Measurements from ENCODE around the gene PFDN5. TPM values are rescaled to one million over a fixed set of nuclear protein-coding genes. Genes with fewer than 3 reads are reported as not detected.
A peak's percentile ranks its signal among the peaks of the same experiment; 100 is the strongest.
"Not testable (repeated sequence)": the region's sequence is repeated elsewhere in the genome, so short reads cannot be mapped to it uniquely, and the experiment has no call there.

Gene PFDN5
- total RNA-seq, 1 donor from 2014 or later = 444 TPM

DNA sequence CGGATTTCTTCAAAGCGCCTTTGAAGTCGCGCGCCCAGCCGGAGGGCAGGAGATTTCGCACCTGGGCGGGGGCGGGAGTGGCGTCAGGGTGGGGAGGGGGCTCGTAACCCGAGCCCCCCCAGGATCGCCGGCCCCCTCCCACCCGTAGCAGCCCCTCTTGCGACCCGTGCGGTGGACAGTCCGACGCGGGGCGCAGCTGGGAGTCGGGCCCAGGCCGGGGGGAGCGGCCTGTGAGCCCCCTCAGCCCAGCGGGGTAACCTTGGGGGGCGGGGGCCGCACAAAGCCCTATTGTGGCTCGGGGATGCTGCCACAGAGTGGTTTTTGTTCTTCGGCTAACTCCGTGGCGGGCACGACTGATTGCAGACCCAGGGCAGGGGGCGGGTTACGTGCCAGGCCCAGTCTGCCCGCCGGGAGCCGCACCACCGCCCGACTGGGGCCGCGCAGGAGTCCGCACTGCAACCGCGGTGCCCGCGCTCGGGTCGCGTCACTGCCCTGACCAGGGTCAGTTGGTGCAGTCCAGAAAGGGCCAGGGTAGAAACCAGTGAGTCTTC lies 30.2 kb downstream of the PFDN5 start:
- H3K4me1 Mint-ChIP-seq (ENCODE audit: unreplicated experiment) = peaks cover 34% of the 10 kb centered on the region
- no peak overlapping the region for H3K27ac Mint-ChIP-seq (ENCODE audit: unreplicated experiment)
- TF ChIP-seq, protein P1, sequence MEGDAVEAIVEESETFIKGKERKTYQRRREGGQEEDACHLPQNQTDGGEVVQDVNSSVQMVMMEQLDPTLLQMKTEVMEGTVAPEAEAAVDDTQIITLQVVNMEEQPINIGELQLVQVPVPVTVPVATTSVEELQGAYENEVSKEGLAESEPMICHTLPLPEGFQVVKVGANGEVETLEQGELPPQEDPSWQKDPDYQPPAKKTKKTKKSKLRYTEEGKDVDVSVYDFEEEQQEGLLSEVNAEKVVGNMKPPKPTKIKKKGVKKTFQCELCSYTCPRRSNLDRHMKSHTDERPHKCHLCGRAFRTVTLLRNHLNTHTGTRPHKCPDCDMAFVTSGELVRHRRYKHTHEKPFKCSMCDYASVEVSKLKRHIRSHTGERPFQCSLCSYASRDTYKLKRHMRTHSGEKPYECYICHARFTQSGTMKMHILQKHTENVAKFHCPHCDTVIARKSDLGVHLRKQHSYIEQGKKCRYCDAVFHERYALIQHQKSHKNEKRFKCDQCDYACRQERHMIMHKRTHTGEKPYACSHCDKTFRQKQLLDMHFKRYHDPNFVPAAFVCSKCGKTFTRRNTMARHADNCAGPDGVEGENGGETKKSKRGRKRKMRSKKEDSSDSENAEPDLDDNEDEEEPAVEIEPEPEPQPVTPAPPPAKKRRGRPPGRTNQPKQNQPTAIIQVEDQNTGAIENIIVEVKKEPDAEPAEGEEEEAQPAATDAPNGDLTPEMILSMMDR (IDR thresholded peaks at IDR 0.05; ENCODE audit: unreplicated experiment) = no peak
- peaks cover 12% of the 10 kb centered on the region for H3K27me3 Mint-ChIP-seq (ENCODE audit: unreplicated experiment)
- peaks cover 9% of the 10 kb centered on the region for H3K36me3 Mint-ChIP-seq (ENCODE audit: low read depth, unreplicated experiment)
- no peaks in the 10 kb centered on the region for H3K9me3 Mint-ChIP-seq (ENCODE audit: unreplicated experiment)
- H3K4me3 Mint-ChIP-seq (ENCODE audit: unreplicated experiment) = peak overlapping the region; percentile 85
- peak; percentile 56 for DNase-seq (ENCODE audit: low spot score)

DNA sequence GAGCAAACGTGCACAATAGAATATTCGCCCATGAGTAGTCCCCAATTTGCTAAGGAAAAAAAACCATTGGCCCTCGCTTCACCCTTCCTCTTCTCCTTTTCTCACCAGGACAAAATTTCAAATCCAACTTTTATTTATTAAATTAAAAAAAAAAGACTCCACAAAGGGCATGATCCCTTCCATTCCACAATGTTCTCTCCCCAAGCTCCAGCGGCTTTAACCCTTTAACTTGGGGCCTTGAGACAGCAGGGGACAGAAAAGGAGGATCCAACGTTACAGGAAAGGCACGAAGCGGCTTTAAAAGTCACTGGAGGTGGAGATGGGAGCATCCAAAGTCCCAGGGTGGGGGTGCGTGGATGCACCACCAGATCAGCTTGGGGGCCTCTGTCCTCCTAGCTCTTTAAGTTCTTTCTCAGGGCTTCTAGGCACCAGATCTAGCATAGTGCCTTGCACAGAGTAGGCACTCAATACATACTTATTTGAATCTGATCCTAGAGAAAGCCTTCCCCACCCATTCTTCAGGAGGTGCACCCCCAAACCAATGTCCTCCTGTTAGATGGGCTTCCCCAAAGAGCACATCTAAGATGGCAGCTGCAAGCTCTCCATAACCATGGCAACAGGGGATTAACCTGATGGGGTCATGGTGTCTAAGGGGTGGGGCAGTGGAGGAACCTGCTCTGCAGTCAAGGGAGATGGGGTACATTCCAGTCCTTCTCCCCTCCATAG lies 31.3 kb downstream of the PFDN5 start:
- Mint-ChIP-seq H3K36me3 (ENCODE audit: low read depth, unreplicated experiment) (peaks cover 9% of the 10 kb centered on the region), H3K9me3 (ENCODE audit: unreplicated experiment) (no peaks in the 10 kb centered on the region), H3K4me3 (ENCODE audit: unreplicated experiment) (peak overlapping the region; percentile 85), H3K4me1 (ENCODE audit: unreplicated experiment) (peaks cover 28% of the 10 kb centered on the region), H3K27me3 (ENCODE audit: unreplicated experiment) (peaks cover 12% of the 10 kb centered on the region), H3K27ac (ENCODE audit: unreplicated experiment) (peak overlapping the region; percentile 36)
- no peak for DNase-seq (ENCODE audit: low spot score)
- TF ChIP-seq, protein P1 (IDR thresholded peaks at IDR 0.05; ENCODE audit: unreplicated experiment) = no peak

DNA sequence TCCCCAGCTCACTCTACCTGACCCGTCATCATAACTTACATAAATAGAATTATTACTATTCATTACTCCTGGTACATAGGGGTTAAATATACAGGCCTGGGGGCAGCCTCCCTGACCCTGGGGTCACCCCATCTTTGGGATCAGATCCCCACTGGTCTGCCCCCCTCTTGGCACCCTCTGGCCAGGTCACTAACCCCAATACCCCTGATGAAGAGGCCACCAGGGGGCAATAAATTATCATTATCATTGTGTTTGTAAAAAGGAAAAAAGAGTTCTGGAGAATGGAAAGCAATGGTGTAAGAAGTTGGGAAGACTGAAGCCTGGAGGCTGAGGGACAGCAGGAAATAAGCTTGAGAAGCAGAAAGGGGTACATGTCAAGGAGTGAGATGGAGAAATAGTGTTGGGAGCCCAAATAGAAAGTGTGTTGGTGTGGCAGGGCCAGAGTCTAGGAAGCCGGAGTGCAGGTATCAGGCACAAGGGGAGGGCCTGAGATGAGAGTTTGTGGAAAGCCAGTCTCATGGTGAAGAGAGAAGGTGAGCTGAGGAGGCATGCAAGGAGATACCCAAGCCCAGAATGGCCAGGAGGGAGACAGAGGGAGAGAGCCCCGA lies 32.2 kb downstream of the PFDN5 start:
- Mint-ChIP-seq H3K9me3 (ENCODE audit: unreplicated experiment) (no peaks in the 10 kb centered on the region), H3K36me3 (ENCODE audit: low read depth, unreplicated experiment) (peaks cover 9% of the 10 kb centered on the region), H3K4me3 (ENCODE audit: unreplicated experiment) (no peak overlapping the region), H3K27me3 (ENCODE audit: unreplicated experiment) (peaks cover 12% of the 10 kb centered on the region), H3K27ac (ENCODE audit: unreplicated experiment) (peak overlapping the region; percentile 21), H3K4me1 (ENCODE audit: unreplicated experiment) (peaks cover 29% of the 10 kb centered on the region)
- no peak for DNase-seq (ENCODE audit: low spot score)
- TF ChIP-seq, protein P1 (IDR thresholded peaks at IDR 0.05; ENCODE audit: unreplicated experiment) = peak; percentile 33

DNA sequence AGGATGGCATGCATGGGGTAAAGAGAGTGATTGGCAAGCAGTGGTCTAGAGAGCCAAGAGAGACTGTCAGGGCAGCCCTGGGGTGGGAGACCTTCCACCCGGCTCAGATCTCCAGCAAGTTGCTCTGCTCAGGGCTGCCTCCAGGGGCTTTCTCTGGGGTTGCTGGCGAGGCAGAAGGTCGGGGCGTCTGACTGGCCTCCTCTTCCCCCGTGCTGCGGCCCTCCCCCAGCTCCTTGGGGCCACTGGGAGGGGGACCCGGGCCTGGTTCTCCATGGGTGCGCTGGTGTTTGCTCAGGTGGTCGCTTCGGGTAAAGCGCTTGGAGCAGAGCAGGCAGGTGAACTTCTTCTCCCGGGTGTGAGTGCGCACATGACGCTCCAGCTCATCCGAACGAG lies 32.7 kb downstream of the PFDN5 start:
- H3K27ac Mint-ChIP-seq (ENCODE audit: unreplicated experiment) = no peak overlapping the region
- H3K27me3 Mint-ChIP-seq (ENCODE audit: unreplicated experiment) = peaks cover 11% of the 10 kb centered on the region
- no peaks in the 10 kb centered on the region for H3K9me3 Mint-ChIP-seq (ENCODE audit: unreplicated experiment)
- peaks cover 29% of the 10 kb centered on the region for H3K4me1 Mint-ChIP-seq (ENCODE audit: unreplicated experiment)
- TF ChIP-seq, protein P1 (IDR thresholded peaks at IDR 0.05; ENCODE audit: unreplicated experiment) = no peak
- no peak overlapping the region for H3K4me3 Mint-ChIP-seq (ENCODE audit: unreplicated experiment)
- H3K36me3 Mint-ChIP-seq (ENCODE audit: low read depth, unreplicated experiment) = peaks cover 9% of the 10 kb centered on the region
- peak; percentile 41 for DNase-seq (ENCODE audit: low spot score)

DNA sequence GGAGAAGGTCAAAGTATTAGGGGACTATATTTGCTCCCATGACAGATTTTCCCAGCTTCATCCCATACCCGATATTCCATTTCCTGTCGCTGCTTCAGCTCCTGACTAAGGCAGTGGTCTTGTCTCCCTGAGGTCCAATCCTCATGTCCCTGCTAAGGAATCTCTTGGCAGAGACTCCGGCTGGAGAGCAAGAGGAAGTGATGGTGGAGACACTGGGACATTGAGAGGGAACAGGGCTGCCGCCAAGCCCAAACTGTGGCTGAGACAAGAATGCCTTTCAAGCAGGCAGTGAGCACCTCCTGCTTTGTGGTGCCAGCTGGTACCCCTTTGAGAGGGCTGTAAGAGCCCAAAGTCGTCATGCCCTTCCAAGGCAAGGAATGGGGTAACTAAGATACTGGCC lies 35.3 kb downstream of the PFDN5 start:
- no peak for DNase-seq (ENCODE audit: low spot score)
- H3K27me3 Mint-ChIP-seq (ENCODE audit: unreplicated experiment) = peaks cover 9% of the 10 kb centered on the region
- no peak overlapping the region for H3K27ac Mint-ChIP-seq (ENCODE audit: unreplicated experiment)

DNA sequence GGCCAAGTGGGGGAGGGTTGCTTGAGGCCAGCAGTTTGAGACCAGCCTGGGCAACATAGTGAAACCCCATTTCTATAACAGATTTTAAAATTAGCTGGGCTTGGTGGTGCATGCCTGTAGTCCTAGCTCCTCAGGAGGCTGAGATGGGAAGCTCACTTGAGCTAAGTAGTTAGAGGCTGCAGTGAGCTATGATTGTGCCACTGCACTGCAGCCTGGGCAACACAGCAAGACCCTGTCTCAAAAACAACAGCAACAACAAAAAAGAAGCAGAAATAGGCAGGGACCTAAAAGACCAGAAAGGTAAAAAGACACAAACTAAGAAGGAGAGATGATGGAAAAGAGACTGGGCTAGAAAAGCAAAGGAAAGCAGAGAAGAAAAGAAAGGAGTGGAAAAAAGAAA lies 37.0 kb downstream of the PFDN5 start:
- peaks cover 40% of the 10 kb centered on the region for H3K4me1 Mint-ChIP-seq (ENCODE audit: unreplicated experiment)
- H3K36me3 Mint-ChIP-seq (ENCODE audit: low read depth, unreplicated experiment); DNase-seq (ENCODE audit: low spot score); H3K9me3 Mint-ChIP-seq (ENCODE audit: unreplicated experiment); H3K27me3 Mint-ChIP-seq (ENCODE audit: unreplicated experiment); H3K4me3 Mint-ChIP-seq (ENCODE audit: unreplicated experiment); H3K27ac Mint-ChIP-seq (ENCODE audit: unreplicated experiment): not testable (repeated sequence)

More for the DNA sequence above, 35.3 kb downstream of the PFDN5 start:
- TF ChIP-seq, protein P1 (IDR thresholded peaks at IDR 0.05; ENCODE audit: unreplicated experiment) = no peak
- Mint-ChIP-seq H3K36me3 (ENCODE audit: low read depth, unreplicated experiment) (peaks cover 9% of the 10 kb centered on the region), H3K9me3 (ENCODE audit: unreplicated experiment) (no peaks in the 10 kb centered on the region), H3K4me3 (ENCODE audit: unreplicated experiment) (no peak overlapping the region), H3K4me1 (ENCODE audit: unreplicated experiment) (peaks cover 31% of the 10 kb centered on the region)

All from endothelial cell (in vitro differentiated cells).